22Rv1 (cell line): ENCODE results near the gene NCLN.

Experiments
- H3K27ac ChIP-seq: fragments of 450-650 bp; 2 replicates; pipeline ENCODE4 v1.5.1; 2017
- ZFX ChIP-seq: fragments of 450-650 bp; IDR thresholded peaks from 2 replicates; pipeline ENCODE4 v1.6.1; 2017; ENCODE audit warnings: antibody characterized with exemption, borderline replicate concordance
- TF ChIP-seq, protein P1 (sequence below): fragments of 450-650 bp; IDR thresholded peaks from 2 replicates; pipeline ENCODE4 v1.5.1; 2017; ENCODE audit warnings: mild to moderate bottlenecking

Gene NCLN

DNA sequence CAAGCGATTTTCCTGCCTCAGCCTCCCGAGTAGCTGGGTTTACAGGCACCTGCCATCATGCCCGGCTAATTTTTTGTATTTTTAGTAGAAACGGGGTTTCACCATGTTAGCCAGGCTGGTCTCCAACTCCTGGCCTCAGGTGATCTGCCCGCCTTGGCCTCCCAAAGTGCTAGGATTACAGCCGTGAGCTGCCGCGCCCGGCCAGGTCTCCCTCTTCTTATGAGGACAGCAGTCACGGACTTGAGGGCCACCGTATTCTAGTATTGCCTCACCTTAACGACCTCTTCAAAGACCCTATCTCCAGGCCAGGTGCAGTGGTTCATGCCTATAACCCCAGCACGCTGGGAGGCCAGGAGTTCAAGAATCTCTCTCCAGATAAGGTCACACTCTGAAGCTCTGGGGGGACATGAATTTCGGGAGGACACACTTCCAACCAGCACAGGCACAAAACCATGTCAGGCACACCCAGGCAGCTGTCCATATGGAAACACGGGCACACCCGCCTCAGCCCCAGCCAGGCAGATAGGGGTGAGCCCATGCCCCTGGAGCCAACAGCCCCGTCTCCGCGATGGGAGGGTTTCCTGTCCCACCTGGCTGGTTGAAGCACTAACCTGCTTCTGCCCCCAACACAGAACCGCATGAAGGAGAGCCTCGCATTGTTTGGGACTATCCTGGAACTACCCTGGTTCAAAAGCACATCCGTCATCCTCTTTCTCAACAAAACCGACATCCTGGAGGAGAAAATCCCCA is 28.5 kb upstream of the NCLN start:
- TF ChIP-seq, protein P1, sequence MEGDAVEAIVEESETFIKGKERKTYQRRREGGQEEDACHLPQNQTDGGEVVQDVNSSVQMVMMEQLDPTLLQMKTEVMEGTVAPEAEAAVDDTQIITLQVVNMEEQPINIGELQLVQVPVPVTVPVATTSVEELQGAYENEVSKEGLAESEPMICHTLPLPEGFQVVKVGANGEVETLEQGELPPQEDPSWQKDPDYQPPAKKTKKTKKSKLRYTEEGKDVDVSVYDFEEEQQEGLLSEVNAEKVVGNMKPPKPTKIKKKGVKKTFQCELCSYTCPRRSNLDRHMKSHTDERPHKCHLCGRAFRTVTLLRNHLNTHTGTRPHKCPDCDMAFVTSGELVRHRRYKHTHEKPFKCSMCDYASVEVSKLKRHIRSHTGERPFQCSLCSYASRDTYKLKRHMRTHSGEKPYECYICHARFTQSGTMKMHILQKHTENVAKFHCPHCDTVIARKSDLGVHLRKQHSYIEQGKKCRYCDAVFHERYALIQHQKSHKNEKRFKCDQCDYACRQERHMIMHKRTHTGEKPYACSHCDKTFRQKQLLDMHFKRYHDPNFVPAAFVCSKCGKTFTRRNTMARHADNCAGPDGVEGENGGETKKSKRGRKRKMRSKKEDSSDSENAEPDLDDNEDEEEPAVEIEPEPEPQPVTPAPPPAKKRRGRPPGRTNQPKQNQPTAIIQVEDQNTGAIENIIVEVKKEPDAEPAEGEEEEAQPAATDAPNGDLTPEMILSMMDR, result no peak
- TF ChIP-seq ZFX, result no peak
- no peak overlapping the region for H3K27ac ChIP-seq

- H3K27ac ChIP-seq, result no peak overlapping the region
- TF ChIP-seq, protein P1, result no peak
- no peak for TF ChIP-seq ZFX
These were observed 26.2 kb upstream of the NCLN start for GRCh38 chr19:3159565-3159964.

DNA sequence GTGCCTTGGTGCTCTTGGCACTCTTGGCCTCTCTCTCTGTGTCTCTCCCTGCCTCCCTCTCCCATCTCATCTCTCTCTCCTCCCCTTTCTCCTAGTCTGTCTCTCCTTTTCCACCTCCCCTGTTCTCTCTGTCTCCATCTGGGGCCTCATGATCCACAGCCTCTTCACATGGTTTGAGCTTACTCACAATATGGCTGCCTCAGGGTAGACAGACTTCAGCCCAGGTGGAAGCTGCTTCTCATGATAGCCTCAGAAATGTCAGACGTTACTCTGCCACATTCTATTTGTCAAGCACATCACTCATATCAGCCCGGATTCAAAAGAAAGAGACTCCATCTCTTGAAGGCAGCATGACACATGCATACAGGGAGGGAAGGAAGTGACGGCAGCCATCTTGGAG is 25.5 kb upstream of the NCLN start:
- no peak overlapping the region for H3K27ac ChIP-seq
- TF ChIP-seq, protein P1, result no peak
- no peak for TF ChIP-seq ZFX

DNA sequence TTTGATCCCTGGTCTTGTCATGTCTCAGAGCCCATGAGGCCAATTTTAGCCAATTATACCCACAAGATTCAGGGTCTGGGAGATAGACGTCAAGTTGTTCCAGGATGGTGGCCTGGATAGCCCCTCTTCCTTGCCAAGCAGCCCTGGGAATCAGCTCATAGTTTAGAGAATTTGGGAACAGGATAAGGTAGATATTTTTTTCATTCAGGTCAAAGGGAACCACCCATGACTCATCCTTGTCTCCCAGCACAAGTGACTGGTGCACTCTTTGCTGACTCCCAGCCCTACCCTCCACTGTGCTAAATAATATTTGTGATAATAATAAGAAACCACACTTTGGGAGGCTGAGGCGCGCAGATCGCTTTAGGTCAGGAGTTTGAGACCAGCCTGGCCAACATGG is 24.3 kb upstream of the NCLN start:
- no peak overlapping the region for H3K27ac ChIP-seq
- TF ChIP-seq ZFX, result no peak
- TF ChIP-seq, protein P1, result no peak

- no peak for TF ChIP-seq ZFX
- TF ChIP-seq, protein P1, result no peak
- no peak overlapping the region for H3K27ac ChIP-seq
These were observed 23.1 kb upstream of the NCLN start for GRCh38 chr19:3162418-3163229.

DNA sequence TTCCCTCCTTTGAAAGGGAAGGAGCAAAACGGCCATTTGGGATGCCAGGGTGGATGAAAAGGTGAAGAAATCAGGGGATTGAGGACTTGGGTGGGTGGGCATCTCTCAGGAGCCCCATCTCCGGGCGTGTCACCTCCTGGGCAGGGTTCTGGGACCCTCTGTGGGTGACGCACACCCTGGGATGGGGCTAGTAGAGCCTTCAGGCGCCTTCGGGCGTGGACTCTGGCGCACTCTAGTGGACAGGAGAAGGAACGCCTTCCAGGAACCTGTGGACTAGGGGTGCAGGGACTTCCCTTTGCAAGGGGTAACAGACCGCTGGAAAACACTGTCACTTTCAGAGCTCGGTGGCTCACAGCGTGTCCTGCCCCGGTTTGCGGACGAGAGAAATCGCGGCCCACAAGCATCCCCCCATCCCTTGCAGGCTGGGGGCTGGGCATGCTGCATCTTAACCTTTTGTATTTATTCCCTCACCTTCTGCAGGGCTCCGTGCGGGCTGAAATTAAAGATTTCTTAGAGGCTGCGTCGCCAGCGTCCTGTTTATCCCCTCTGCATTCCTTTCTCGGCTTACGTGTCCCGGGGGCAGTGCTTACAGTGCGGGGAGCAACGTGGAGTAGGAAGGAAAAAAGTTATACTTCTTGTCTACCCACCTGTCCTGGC is 22.4 kb upstream of the NCLN start:
- no peak overlapping the region for H3K27ac ChIP-seq

More for the DNA sequence above, 22.4 kb upstream of the NCLN start:
- TF ChIP-seq, protein P1, result peak; percentile 95
- no peak for TF ChIP-seq ZFX
